NT2/D1 (cell line): ENCODE data around the gene FBXO33.

Experiments used
- SUZ12 ChIP-seq: IDR thresholded peaks from 2 replicates; pipeline ENCODE4 v1.6.1; 2011; ENCODE audit not compliant: insufficient read length, insufficient read depth; ENCODE audit errors: extremely low read depth
- YY1 ChIP-seq: IDR thresholded peaks from 2 replicates; pipeline ENCODE4 v1.6.1; 2011; ENCODE audit not compliant: insufficient read length, insufficient read depth

- no peak for TF ChIP-seq YY1
- no peak for TF ChIP-seq SUZ12
Measured at GRCh38 chr14:39441805-39442204, 9.6 kb upstream of the FBXO33 start.
